K562 (cell line): Measurements from ENCODE around the gene CCDC47.

Experiments
- BDP1 ChIP-seq: IDR thresholded peaks from 3 replicates; pipeline ENCODE4 v1.6.1; 2011; ENCODE audit not compliant: insufficient read length, insufficient read depth
- EP300 ChIP-seq: IDR thresholded peaks from 2 replicates; pipeline ENCODE4 v1.6.1; 2012; ENCODE audit warnings: low read length, improper control_type of control experiment
- FOXK1 ChIP-seq: sonication (generic); formaldehyde crosslinking; IDR thresholded peaks from 2 replicates; pipeline ENCODE4 v1.8.0; 2022; ENCODE audit warnings: missing genetic modification reagents, mild to moderate bottlenecking, borderline replicate concordance
- GATAD2B ChIP-seq: fragments of 450-650 bp; IDR thresholded peaks from 2 replicates; pipeline ENCODE4 v1.6.1; 2017; ENCODE audit warnings: mild to moderate bottlenecking, borderline replicate concordance
- HNRNPK ChIP-seq: fragments of 200-400 bp; formaldehyde crosslinking; IDR thresholded peaks from one replicate; pipeline ENCODE4 v1.6.1; 2018; ENCODE audit warnings: mild to moderate bottlenecking, low read depth, low read length; ENCODE audit not compliant: poor library complexity, severe bottlenecking
- MAFK ChIP-seq: IDR thresholded peaks from 2 replicates; pipeline ENCODE4 v1.6.1; 2011; ENCODE audit warnings: low read length, improper control_type of control experiment
- MXI1 ChIP-seq: IDR thresholded peaks from 2 replicates; pipeline ENCODE4 v1.6.1; 2011; ENCODE audit warnings: low read depth, mild to moderate bottlenecking, improper control_type of control experiment, low read length
- RAD21 ChIP-seq, 2 experiments: fragments of 250-450 bp in 1 of 2; fragments of 450-650 bp in 1 of 2; sonication (Bioruptor Pico) in 1 of 2; formaldehyde crosslinking in 1 of 2; IDR thresholded peaks in 1 of 2; conservative IDR thresholded peaks in 1 of 2; 2 replicates each; pipeline versions ENCODE4 v1.4.0 to v1.8.0; 2020 to 2022; ENCODE audit warnings: mild to moderate bottlenecking in 2 of 2, moderate library complexity in 1 of 2
- SP2 ChIP-seq: IDR thresholded peaks from 2 replicates; pipeline ENCODE4 v1.6.1; 2011; ENCODE audit warnings: mild to moderate bottlenecking, low read depth, low read length, moderate library complexity; ENCODE audit not compliant: poor library complexity, severe bottlenecking; ENCODE audit errors: extremely low read depth
- TAF15 ChIP-seq: fragments of 200-400 bp; formaldehyde crosslinking; IDR thresholded peaks from 2 replicates; pipeline ENCODE4 v1.6.1; 2017; ENCODE audit warnings: mild to moderate bottlenecking, low read depth, low read length, moderate library complexity
- TF ChIP-seq, protein P1 (sequence below): sonication (generic); formaldehyde crosslinking; IDR thresholded peaks from 2 replicates; pipeline ENCODE4 v1.4.0; 2020; ENCODE audit warnings: mild to moderate bottlenecking, missing genetic modification reagents
- TF ChIP-seq, protein P2 (sequence below), 3 experiments: IDR thresholded peaks in 2 of 3; conservative IDR thresholded peaks in 1 of 3; 2 replicates each; pipeline ENCODE4 v1.5.1; 2011 to 2012; ENCODE audit warnings: low read length in 3 of 3, mild to moderate bottlenecking in 3 of 3, control low read depth in 2 of 3, improper control_type of control experiment in 1 of 3, inconsistent platforms in 1 of 3, low read depth in 1 of 3, mixed read lengths in 1 of 3, moderate library complexity in 1 of 3; ENCODE audit not compliant: insufficient read depth in 2 of 3
- TF ChIP-seq, protein P3 (sequence below): sonication (generic); formaldehyde crosslinking; IDR thresholded peaks from 2 replicates; pipeline ENCODE4 v1.8.0; 2022; ENCODE audit warnings: mild to moderate bottlenecking, missing genetic modification reagents

DNA sequence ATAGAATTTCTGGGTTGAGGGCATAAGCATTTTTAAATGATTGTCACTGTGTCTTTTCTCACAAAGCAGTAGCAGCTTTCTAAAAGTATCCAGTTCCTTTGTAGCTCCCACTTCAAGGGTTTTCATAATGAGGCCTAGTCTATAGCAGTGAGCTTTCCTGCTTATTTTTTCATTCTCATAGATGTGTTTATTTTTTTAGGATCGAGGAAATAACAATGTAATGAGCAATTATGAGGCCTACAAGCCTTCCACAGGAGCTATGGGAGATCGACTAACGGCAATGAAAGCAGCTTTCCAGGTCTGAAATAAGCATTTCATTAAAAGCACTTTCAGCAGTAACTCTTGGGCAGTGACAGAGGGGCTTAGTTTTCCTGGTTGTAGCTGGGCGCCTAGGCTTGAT lies 43.3 kb upstream of the CCDC47 start:
- no peak for TF ChIP-seq EP300
- TF ChIP-seq, protein P1, sequence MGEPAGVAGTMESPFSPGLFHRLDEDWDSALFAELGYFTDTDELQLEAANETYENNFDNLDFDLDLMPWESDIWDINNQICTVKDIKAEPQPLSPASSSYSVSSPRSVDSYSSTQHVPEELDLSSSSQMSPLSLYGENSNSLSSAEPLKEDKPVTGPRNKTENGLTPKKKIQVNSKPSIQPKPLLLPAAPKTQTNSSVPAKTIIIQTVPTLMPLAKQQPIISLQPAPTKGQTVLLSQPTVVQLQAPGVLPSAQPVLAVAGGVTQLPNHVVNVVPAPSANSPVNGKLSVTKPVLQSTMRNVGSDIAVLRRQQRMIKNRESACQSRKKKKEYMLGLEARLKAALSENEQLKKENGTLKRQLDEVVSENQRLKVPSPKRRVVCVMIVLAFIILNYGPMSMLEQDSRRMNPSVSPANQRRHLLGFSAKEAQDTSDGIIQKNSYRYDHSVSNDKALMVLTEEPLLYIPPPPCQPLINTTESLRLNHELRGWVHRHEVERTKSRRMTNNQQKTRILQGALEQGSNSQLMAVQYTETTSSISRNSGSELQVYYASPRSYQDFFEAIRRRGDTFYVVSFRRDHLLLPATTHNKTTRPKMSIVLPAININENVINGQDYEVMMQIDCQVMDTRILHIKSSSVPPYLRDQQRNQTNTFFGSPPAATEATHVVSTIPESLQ (CRISPR knock-in tag): no peak
- no peak for TF ChIP-seq SP2
- TF ChIP-seq MXI1: no peak
- TF ChIP-seq, protein P2, sequence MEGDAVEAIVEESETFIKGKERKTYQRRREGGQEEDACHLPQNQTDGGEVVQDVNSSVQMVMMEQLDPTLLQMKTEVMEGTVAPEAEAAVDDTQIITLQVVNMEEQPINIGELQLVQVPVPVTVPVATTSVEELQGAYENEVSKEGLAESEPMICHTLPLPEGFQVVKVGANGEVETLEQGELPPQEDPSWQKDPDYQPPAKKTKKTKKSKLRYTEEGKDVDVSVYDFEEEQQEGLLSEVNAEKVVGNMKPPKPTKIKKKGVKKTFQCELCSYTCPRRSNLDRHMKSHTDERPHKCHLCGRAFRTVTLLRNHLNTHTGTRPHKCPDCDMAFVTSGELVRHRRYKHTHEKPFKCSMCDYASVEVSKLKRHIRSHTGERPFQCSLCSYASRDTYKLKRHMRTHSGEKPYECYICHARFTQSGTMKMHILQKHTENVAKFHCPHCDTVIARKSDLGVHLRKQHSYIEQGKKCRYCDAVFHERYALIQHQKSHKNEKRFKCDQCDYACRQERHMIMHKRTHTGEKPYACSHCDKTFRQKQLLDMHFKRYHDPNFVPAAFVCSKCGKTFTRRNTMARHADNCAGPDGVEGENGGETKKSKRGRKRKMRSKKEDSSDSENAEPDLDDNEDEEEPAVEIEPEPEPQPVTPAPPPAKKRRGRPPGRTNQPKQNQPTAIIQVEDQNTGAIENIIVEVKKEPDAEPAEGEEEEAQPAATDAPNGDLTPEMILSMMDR (IDR thresholded peaks at IDR 0.05 in 2 of 3, conservative IDR thresholded peaks at IDR 0.05 in 1 of 3; ENCODE audit: insufficient read depth in 2 of 3, low read depth in 1 of 3, low read length in 3 of 3): no peak
- TF ChIP-seq RAD21 (CRISPR knock-in tag; conservative IDR thresholded peaks at IDR 0.05 in 1 of 2, IDR thresholded peaks at IDR 0.05 in 1 of 2): no peak
- no peak for TF ChIP-seq MAFK
- TF ChIP-seq, protein P3, sequence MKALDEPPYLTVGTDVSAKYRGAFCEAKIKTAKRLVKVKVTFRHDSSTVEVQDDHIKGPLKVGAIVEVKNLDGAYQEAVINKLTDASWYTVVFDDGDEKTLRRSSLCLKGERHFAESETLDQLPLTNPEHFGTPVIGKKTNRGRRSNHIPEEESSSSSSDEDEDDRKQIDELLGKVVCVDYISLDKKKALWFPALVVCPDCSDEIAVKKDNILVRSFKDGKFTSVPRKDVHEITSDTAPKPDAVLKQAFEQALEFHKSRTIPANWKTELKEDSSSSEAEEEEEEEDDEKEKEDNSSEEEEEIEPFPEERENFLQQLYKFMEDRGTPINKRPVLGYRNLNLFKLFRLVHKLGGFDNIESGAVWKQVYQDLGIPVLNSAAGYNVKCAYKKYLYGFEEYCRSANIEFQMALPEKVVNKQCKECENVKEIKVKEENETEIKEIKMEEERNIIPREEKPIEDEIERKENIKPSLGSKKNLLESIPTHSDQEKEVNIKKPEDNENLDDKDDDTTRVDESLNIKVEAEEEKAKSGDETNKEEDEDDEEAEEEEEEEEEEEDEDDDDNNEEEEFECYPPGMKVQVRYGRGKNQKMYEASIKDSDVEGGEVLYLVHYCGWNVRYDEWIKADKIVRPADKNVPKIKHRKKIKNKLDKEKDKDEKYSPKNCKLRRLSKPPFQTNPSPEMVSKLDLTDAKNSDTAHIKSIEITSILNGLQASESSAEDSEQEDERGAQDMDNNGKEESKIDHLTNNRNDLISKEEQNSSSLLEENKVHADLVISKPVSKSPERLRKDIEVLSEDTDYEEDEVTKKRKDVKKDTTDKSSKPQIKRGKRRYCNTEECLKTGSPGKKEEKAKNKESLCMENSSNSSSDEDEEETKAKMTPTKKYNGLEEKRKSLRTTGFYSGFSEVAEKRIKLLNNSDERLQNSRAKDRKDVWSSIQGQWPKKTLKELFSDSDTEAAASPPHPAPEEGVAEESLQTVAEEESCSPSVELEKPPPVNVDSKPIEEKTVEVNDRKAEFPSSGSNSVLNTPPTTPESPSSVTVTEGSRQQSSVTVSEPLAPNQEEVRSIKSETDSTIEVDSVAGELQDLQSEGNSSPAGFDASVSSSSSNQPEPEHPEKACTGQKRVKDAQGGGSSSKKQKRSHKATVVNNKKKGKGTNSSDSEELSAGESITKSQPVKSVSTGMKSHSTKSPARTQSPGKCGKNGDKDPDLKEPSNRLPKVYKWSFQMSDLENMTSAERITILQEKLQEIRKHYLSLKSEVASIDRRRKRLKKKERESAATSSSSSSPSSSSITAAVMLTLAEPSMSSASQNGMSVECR (CRISPR knock-in tag): no peak
- TF ChIP-seq FOXK1: no peak
- no peak for TF ChIP-seq HNRNPK
- no peak for TF ChIP-seq BDP1
- no peak for TF ChIP-seq TAF15
- TF ChIP-seq GATAD2B: no peak
